HAP-1 (cell line): Measurements from ENCODE around the gene RUBCNL.

Experiments used
- DNase-seq, 2 experiments: peaks; one replicate each; pipeline ENCODE4 v3.0.0-alpha.2; 2016 to 2020; ENCODE audit warnings: low spot score in 2 of 2
- H3K27me3 ChIP-seq: fragments of 250-450 bp; sonication (Bioruptor Pico); 2 replicates; pipeline ENCODE4 v1.5.1; 2020; ENCODE audit warnings: low read depth, mild to moderate bottlenecking, moderate library complexity
- H3K36me3 ChIP-seq: fragments of 250-450 bp; sonication (Bioruptor Pico); replicated peaks from 2 replicates; pipeline ENCODE4 v1.5.1; 2020; ENCODE audit warnings: mild to moderate bottlenecking
- H3K4me1 ChIP-seq: fragments of 250-450 bp; sonication (Bioruptor Pico); 2 replicates; pipeline ENCODE4 v1.5.1; 2020; ENCODE audit warnings: mild to moderate bottlenecking
- H3K4me3 ChIP-seq: fragments of 250-450 bp; sonication (Bioruptor Pico); 2 replicates; pipeline ENCODE4 v1.5.1; 2020; ENCODE audit warnings: mild to moderate bottlenecking, moderate library complexity
- H3K9me3 ChIP-seq: fragments of 250-450 bp; sonication (Bioruptor Pico); 2 replicates; pipeline ENCODE4 v1.5.1; 2020; ENCODE audit warnings: mild to moderate bottlenecking, moderate library complexity
- in situ Hi-C: fragments of 300-500 bp; cut with MboI; formaldehyde crosslinking; loops from 3 replicates; pipeline ENCODE4 v1.14.3; 2020; ENCODE audit warnings: low sequenced_read_pairs, inconsistent platforms, mixed read lengths

Gene RUBCNL

GRCh38 chr13:46296921-46297320, 90.1 kb downstream of the RUBCNL start:
- Histone ChIP-seq H3K36me3 (no peaks in the 10 kb centered on the region), H3K9me3 (no peaks in the 10 kb centered on the region), H3K4me1 (no peaks in the 10 kb centered on the region), H3K4me3 (no peak overlapping the region), H3K27me3 (no peaks in the 10 kb centered on the region)
- no peak for DNase-seq
- in situ Hi-C loops, result no loop called here

- H3K36me3 ChIP-seq, result no peaks in the 10 kb centered on the region
- in situ Hi-C loops, result no loop called here
- no peak overlapping the region for H3K4me3 ChIP-seq
- DNase-seq, result no peak
- H3K4me1 ChIP-seq, result no peaks in the 10 kb centered on the region
- no peaks in the 10 kb centered on the region for H3K9me3 ChIP-seq
- no peaks in the 10 kb centered on the region for H3K27me3 ChIP-seq
These were observed 90.8 kb downstream of the RUBCNL start for GRCh38 chr13:46296115-46296822.

GRCh38 chr13:46295491-46296114, 91.4 kb downstream of the RUBCNL start:
- no peak for DNase-seq
- Histone ChIP-seq H3K27me3 (no peaks in the 10 kb centered on the region), H3K36me3 (no peaks in the 10 kb centered on the region), H3K9me3 (no peaks in the 10 kb centered on the region), H3K4me3 (no peak overlapping the region), H3K4me1 (no peaks in the 10 kb centered on the region)
- in situ Hi-C loops, result no loop called here

- no peaks in the 10 kb centered on the region for H3K9me3 ChIP-seq
- in situ Hi-C loops, result no loop called here
- no peak overlapping the region for H3K4me3 ChIP-seq
- H3K27me3 ChIP-seq, result no peaks in the 10 kb centered on the region
- no peaks in the 10 kb centered on the region for H3K36me3 ChIP-seq
- DNase-seq, result no peak
- H3K4me1 ChIP-seq, result no peaks in the 10 kb centered on the region; the same call in 1 of the 2 replicates
These were observed 93.6 kb downstream of the RUBCNL start for GRCh38 chr13:46293436-46293835.
